GM19238 (cell line): ENCODE results near the gene NOC2L.
"Not testable (repeated sequence)": the region's sequence is repeated elsewhere in the genome, so short reads cannot be mapped to it uniquely, and the experiment has no call there.

Source experiments
- DNase-seq: peaks from one replicate; pipeline ENCODE4 v3.0.0; 2011; ENCODE audit warnings: low spot score; ENCODE audit not compliant: insufficient read length

The NOC2L gene

GRCh38 chr1:962381-963300 is 3.6 kb upstream of the NOC2L start:
- no peak for DNase-seq

- DNase-seq: no peak
These were observed 2.1 kb upstream of the NOC2L start for GRCh38 chr1:961132-961669.

DNA sequence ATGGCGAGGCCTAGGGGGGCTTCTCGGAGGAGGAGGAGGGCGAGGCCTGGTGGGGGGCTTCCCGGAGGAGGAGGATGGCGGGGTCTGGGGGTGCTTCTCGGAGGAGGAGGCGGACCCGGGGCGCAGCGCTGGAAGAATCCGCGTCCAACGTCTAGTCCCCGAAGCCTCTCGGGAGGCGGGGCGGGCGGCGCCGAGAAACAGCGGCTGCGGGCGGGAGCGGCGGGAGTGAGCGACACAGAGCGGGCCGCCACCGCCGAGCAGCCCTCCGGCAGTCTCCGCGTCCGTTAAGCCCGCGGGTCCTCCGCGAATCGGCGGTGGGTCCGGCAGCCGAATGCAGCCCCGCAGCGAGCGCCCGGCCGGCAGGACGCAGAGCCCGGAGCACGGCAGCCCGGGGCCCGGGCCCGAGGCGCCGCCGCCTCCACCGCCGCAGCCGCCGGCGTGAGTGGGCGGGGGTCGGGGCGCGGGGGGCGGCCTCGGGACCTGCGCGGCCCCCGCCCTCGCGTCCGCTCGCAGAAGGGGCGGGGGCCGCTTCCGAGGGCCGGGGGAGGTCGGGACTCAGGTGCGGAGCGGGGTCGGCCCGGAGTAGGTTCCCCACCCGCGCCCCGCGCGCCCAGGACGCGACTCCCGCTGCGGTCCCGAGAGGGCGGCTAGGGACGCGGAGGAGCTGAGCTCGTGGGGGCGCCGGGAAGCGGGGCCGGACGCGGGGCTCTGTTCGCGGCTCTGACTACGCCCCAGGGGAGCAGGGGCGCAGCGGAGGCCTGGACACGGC is 1.5 kb upstream of the NOC2L start, which contains the start of gene KLHL17:
TSS of gene KLHL17 (plus strand) at position 222 of the 769 bp plus-strand sequence. CDS start at position 332, 110 bp downstream.
- DNase-seq: peak; percentile 97

GRCh38 chr1:959731-960362 is 791 bp upstream of the NOC2L start:
- no peak for DNase-seq

DNA sequence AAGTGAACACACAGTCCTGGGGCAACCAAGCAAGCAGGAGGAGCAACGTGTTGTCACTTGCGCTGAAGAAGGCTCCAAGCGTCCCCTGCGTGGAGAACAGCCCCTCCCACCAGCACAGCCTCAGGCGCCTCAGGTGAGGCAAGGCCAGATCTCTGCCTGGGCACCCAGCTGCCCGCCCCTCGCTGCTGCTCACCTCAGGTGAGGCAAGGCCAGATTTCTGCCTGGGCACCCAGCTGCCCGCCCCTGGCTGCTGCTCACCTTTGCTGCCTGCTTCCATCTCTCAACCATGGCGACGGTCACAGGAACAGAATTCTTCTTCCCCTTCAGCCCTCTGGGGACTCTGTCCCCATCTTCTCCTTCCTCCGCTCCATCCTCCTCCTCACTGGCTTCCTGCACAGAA is 2.4 kb downstream of the NOC2L start:
- DNase-seq: no peak

DNA sequence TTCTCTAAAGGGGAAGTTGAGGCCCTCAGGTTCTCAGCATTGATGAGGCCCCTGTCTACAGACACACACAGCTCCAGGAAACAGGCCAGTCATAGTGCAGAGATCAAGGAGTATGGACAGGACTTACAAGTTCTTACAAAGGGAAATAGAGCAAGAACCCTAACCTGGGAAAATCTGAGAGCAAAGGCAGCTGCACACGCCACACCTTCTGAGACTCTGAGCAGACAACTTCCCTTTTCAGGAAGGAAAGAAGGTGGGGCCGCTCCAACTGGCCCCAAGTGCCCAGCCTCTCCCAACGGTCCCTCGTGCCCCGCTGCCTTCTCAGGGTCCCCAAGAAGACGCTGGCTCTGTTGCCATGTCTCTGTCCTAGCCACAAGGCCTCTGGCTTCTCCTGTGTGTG is 3.6 kb downstream of the NOC2L start:
- DNase-seq: no peak

DNA sequence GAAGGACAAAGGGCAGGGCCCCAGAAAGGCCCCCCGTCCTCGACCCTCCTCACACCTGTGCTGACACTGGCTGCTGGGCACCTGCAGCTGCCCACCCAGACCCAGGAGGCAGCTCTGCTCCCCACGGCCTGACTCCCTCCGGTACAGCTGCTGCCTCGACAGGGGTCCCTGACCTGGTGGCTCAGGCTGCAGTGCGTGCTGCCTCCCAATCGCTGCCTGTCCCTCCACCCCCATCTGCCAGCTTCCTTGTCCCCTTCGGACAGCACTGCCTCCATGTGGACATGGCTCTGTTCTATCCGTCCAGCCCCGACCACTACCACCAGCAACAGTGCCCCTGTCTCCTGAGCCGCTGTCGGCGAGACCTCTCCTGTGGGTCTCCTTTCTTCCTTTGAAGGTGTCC is 4.1 kb downstream of the NOC2L start:
- no peak for DNase-seq

GRCh38 chr1:953524-954320 is 5.3 kb downstream of the NOC2L start:
- DNase-seq: no peak

- DNase-seq: no peak
These were observed 6.5 kb downstream of the NOC2L start for GRCh38 chr1:952603-953002.

DNA sequence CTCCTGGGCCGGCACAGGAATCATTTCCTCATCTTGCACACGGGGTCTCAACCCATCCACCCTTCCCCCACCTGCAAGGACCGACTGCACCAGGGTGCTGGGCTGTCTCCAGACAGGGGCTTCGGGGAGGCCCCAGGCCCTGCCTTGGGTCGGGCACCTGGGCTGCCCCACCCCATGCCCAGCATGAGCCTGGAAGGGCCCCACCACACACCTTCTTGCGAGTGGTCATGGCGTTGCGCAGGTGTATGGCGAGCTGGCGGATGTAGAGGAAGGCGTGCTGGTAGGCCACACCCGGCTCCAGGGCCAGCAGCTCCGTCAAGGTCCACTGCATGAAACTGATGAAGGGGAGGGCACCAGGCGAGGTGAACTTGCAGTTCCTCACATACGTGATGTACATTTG is 6.9 kb downstream of the NOC2L start:
- DNase-seq: no peak

GRCh38 chr1:951364-951763 is 7.7 kb downstream of the NOC2L start:
- no peak for DNase-seq

GRCh38 chr1:950881-951280 is 8.2 kb downstream of the NOC2L start:
- no peak for DNase-seq

GRCh38 chr1:950268-950667 is 8.8 kb downstream of the NOC2L start:
- no peak for DNase-seq

DNA sequence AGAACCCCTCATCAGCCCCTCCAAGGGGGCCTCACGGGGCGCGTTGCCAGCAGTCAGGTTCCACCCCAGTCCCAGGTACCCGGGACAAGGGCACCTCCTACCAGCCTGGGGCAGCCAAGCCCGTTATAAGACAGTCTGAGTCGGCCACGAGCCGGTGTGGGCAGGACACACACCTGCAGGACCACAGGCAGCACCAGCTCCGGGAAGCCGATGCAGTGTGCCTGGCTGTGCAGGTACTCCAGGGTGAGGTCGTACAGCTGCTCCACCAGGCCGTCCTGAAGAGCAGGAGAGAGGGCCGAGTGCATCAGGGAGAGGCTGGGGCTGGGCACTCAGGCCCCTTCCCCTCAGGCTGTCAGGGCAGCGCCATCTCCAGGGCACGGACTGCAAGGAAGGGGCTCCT is 11.1 kb downstream of the NOC2L start:
- DNase-seq: no peak

DNA sequence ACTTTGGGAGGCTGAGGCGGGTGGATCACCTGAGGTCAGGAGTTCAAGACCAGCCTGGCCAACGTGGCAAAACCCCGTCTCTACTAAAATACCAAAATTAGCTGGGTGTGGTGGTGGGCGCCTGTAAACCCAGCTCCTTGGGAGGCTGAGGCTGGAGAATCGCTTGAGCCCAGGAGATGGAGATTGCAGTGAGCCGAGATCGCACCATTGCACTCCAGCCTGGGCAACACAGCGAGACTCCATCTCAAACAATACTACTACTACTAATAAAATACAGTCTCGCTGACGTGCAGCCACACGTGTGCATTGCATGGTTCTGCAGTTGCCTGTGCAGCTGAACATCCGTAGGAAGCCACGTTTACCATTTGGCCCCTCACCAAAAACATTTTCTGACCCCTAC is 12.2 kb downstream of the NOC2L start:
- not testable (repeated sequence) for DNase-seq

- DNase-seq: no peak
These were observed 13.1 kb downstream of the NOC2L start for GRCh38 chr1:945688-946556.

DNA sequence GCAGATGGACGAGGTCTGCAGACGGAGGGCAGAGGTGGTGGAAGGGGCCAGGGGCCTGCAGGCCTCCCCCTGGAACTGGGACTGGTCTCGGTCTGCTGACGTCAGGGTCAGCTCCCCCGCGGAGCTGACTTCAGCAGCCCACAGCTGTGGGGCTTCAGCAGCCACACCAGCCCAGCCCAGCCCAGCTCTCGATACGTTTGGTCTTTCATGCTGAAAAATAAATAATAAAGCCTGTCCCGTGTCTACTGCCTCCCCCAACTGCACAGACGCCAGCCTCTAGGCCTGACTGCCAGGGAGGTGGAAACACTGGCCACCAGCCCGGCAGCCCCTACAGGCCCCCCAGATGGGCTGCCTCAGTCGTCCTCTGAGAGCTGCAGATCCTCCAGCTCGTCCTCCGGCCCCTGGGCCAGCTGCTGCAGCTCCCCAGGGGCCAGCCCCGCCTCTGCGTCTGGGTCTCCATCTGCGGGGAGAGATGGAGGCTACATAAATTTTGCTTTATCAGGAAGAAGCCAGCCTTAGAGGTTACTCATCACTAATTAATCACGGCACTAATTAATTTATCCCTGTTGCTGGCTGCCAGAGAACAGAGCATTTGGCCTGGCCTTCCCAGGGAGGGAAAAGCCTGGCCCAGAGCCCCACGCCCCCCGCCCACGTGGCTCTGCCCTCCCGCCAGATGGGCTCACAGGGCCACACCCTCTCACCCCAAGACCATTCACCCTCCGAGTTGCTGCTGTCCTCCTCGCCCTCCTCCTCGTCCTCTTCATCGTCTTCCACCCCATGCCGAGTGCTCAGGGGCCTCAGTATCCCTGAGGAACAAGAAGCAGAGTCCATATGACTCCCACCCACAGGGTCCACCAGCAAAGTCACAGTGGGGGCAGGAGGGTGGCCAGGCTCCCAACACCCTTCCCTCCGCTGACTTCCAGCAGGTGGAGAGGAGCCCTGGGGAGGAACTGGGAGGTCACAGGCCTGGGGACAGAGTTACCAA is 14.4 kb downstream of the NOC2L start:
- no peak for DNase-seq

DNA sequence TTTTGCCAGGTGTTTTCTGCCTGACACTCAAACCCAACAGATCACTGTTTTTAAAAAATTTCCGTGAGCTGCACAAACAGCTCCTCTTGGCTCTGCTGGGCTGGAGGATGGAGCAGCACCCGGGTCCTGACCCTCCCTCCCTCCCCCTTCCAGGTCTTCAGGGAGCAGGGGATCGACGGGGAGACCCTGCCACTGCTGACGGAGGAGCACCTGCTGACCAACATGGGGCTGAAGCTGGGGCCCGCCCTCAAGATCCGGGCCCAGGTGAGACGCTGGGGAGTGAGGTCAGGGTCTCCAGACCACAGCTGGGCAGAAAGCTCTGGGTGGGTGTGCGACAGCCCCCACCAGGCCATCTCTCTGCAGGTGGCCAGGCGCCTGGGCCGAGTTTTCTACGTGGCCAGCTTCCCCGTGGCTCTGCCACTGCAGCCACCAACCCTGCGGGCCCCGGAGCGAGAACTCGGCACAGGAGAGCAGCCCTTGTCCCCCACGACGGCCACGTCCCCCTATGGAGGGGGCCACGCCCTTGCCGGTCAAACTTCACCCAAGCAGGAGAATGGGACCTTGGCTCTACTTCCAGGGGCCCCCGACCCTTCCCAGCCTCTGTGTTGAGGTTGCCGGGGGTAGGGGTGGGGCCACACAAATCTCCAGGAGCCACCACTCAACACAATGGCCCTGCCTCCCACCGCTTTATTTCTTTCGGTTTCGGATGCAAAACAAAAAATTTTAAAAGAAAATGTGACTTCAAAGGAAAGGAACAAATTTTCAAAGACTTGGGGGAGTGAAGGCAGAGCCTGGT is 15.3 kb downstream of the NOC2L start:
- DNase-seq: no peak
